GM12878 (cell line): Measurements from ENCODE around the gene FAM9C. TPM values are rescaled to one million over a fixed set of nuclear protein-coding genes. Genes with fewer than 3 reads are reported as not detected.

Experiments
- ATAC-seq: fragments of 200-7000 bp; cut with Tn5 transposase; 3 replicates; pipeline ENCODE4 v1.9.1; 2020; ENCODE audit warnings: mild to moderate bottlenecking, moderate library complexity
- BruUV-seq: library from RNA; stranded (reverse); fragments of 400-500 nt; replicated peaks from 2 replicates; lab custom pipeline; 2021; lab: Mats Ljungman, UMichigan
- CTCF ChIA-PET: fragments of 300-600 bp; sonication (Branson Sonifier 250); formaldehyde crosslinking; extraction: SDS; loops from one replicate; lab custom pipeline; 2021; ENCODE audit warnings: inconsistent platforms; lab: Yijun Ruan, JAX
- POLR2A ChIA-PET: fragments of 350-600 bp; formaldehyde crosslinking; extraction: SDS; loops from one replicate; lab custom pipeline; 2021; ENCODE audit warnings: inconsistent platforms; lab: Charles Lee
- RAD21 ChIA-PET: fragments of 300-600 bp; sonication (Branson Sonifier 250); formaldehyde crosslinking; loops from one replicate; lab custom pipeline; 2023; ENCODE audit warnings: antibody characterized with exemption; ENCODE audit not compliant: unreplicated experiment; lab: Charles Lee
- SMC1A ChIA-PET: fragments of 300-600 bp; sonication (Branson Sonifier 250); formaldehyde crosslinking; loops from one replicate; lab custom pipeline; 2023; ENCODE audit not compliant: unreplicated experiment, uncharacterized antibody; lab: Charles Lee
- DNase-seq: peaks from one replicate; pipeline ENCODE4 v3.0.0-alpha.2; 2011; ENCODE audit warnings: low read depth, low spot score
- FAIRE-seq: peaks from 3 replicates; lab custom pipeline; 2011; peaks lifted over from hg19 to GRCh38; lab: Jason Lieb, UNC
- H2AFZ ChIP-seq: 2 replicates; pipeline ENCODE4 v1.6.0; 2011; ENCODE audit warnings: low read depth, low read length, control low read depth; ENCODE audit not compliant: control insufficient read depth
- H3K27ac ChIP-seq: 2 replicates; pipeline ENCODE4 v1.5.1; 2011; ENCODE audit warnings: control low read depth; ENCODE audit not compliant: control insufficient read depth, insufficient read depth
- H3K27me3 ChIP-seq, 2 experiments: replicated peaks in 1 of 2; 2 replicates each; pipeline versions ENCODE4 v1.6.0 to v1.6.1; 2011; ENCODE audit warnings: low read length in 1 of 2; ENCODE audit not compliant: control insufficient read depth in 2 of 2, insufficient read depth in 2 of 2
- H3K36me3 ChIP-seq, 2 experiments: 2 replicates each; pipeline ENCODE4 v1.5.1; 2011; ENCODE audit warnings: low read length in 1 of 2; ENCODE audit not compliant: control insufficient read depth in 2 of 2, insufficient read depth in 2 of 2
- H3K4me1 ChIP-seq: 2 replicates; pipeline ENCODE4 v1.6.1; 2011; ENCODE audit warnings: mild to moderate bottlenecking, low read length, moderate library complexity, mixed read lengths; ENCODE audit not compliant: control insufficient read depth, insufficient read depth
- H3K4me2 ChIP-seq: 2 replicates; pipeline ENCODE4 v1.6.0; 2011; ENCODE audit warnings: control low read depth; ENCODE audit not compliant: control insufficient read depth, insufficient read depth
- H3K4me3 ChIP-seq: fragments of 200-600 bp; sonication (generic); 2 replicates; pipeline ENCODE4 v1.5.1; 2016
- H3K79me2 ChIP-seq: 2 replicates; pipeline ENCODE4 v1.6.0; 2011; ENCODE audit warnings: low read length; ENCODE audit not compliant: control insufficient read depth, insufficient read depth
- H3K9ac ChIP-seq: 2 replicates; pipeline ENCODE4 v1.8.0; 2011; ENCODE audit warnings: low read length, control low read depth, mixed read lengths; ENCODE audit not compliant: control insufficient read depth, insufficient read depth
- H3K9me3 ChIP-seq: replicated peaks from 3 replicates; pipeline ENCODE4 v1.5.1; 2011; ENCODE audit warnings: mild to moderate bottlenecking, low read length; ENCODE audit not compliant: control insufficient read depth, insufficient read depth
- H4K20me1 ChIP-seq: 2 replicates; pipeline ENCODE4 v1.6.0; 2011; ENCODE audit not compliant: control insufficient read depth, insufficient read depth
- CBX3 ChIP-seq: fragments of 200-600 bp; sonication (generic); IDR thresholded peaks from 2 replicates; pipeline ENCODE4 v1.6.1; 2016; ENCODE audit warnings: low read depth, borderline replicate concordance
- CHD4 ChIP-seq: fragments of 200-600 bp; sonication (generic); IDR thresholded peaks from 2 replicates; pipeline ENCODE4 v1.6.1; 2016; ENCODE audit warnings: mild to moderate bottlenecking
- EP300 ChIP-seq, 2 experiments: fragments of 150-350 bp in 1 of 2; IDR thresholded peaks; 2 replicates each; pipeline ENCODE4 v1.6.1; 2011 to 2012; ENCODE audit warnings: low read depth in 2 of 2, low read length in 2 of 2, borderline replicate concordance in 1 of 2, improper control_type of control experiment in 1 of 2, inconsistent platforms in 1 of 2; ENCODE audit not compliant: control insufficient read depth in 1 of 2
- FOXK2 ChIP-seq: fragments of 450-650 bp; IDR thresholded peaks from 2 replicates; pipeline ENCODE4 v1.6.1; 2017; ENCODE audit warnings: mild to moderate bottlenecking, moderate library complexity
- FOXM1 ChIP-seq: IDR thresholded peaks from 2 replicates; pipeline ENCODE4 v1.6.1; 2012; ENCODE audit warnings: low read depth, mild to moderate bottlenecking, inconsistent platforms, low read length, moderate library complexity
- HDAC6 ChIP-seq: fragments of 200-600 bp; sonication (generic); IDR thresholded peaks from one replicate; pipeline ENCODE4 v1.8.0; 2017; ENCODE audit warnings: antibody characterized with exemption; ENCODE audit not compliant: unreplicated experiment
- IKZF1 ChIP-seq: fragments of 450-650 bp; conservative IDR thresholded peaks from 2 replicates; pipeline ENCODE4 v1.6.1; 2017; ENCODE audit warnings: antibody characterized with exemption, mild to moderate bottlenecking
- IKZF2 ChIP-seq, 2 experiments: fragments of 450-650 bp; IDR thresholded peaks; 2 replicates each; pipeline ENCODE4 v1.6.1; 2017; ENCODE audit warnings: mild to moderate bottlenecking in 2 of 2, moderate library complexity in 2 of 2
- KAT2A ChIP-seq: conservative IDR thresholded peaks from 2 replicates; pipeline ENCODE4 v1.6.1; 2011; ENCODE audit warnings: low read depth, low read length; ENCODE audit not compliant: control insufficient read depth
- KDM1A ChIP-seq: fragments of 200-600 bp; sonication (generic); IDR thresholded peaks from 2 replicates; pipeline ENCODE4 v1.6.1; 2016; ENCODE audit warnings: borderline replicate concordance
- MAX ChIP-seq: IDR thresholded peaks from 2 replicates; pipeline ENCODE4 v1.6.1; 2012; ENCODE audit warnings: low read depth, low read length, improper control_type of control experiment
- NR2C2 ChIP-seq: IDR thresholded peaks from 2 replicates; pipeline ENCODE4 v1.6.1; 2011; ENCODE audit warnings: borderline replicate concordance, low read depth; ENCODE audit not compliant: control insufficient read depth, insufficient read length
- RB1 ChIP-seq: fragments of 450-650 bp; formaldehyde crosslinking; IDR thresholded peaks from 2 replicates; pipeline ENCODE4 v1.6.1; 2017; ENCODE audit warnings: mild to moderate bottlenecking, borderline replicate concordance
- RUNX3 ChIP-seq: IDR thresholded peaks from 2 replicates; pipeline ENCODE4 v1.6.1; 2012; ENCODE audit warnings: low read length, inconsistent platforms
- SRF ChIP-seq, 2 experiments: IDR thresholded peaks; 2 replicates each; pipeline ENCODE4 v1.6.1; 2011; ENCODE audit warnings: low read depth in 2 of 2, low read length in 2 of 2, mild to moderate bottlenecking in 1 of 2, moderate library complexity in 1 of 2
- ZNF217 ChIP-seq: fragments of 450-650 bp; IDR thresholded peaks from 2 replicates; pipeline ENCODE4 v1.6.1; 2017; ENCODE audit warnings: antibody characterized with exemption, mild to moderate bottlenecking
- WGBS: methylation state at CpG from one replicate; pipeline ENCODE4 v1.1.6; 2016; ENCODE audit warnings: low lambda C conversion rate; ENCODE audit not compliant: insufficient replicate concordance, insufficient coverage; ENCODE audit errors: missing lambda C conversion rate; 5-methylcytosine and 5-hydroxymethylcytosine counted together
- in situ Hi-C: fragments of 300-500 bp; cut with MboI; formaldehyde crosslinking; loops from 9 replicates; pipeline ENCODE4 v1.14.3; 2018; ENCODE audit warnings: mixed read lengths
- intact Hi-C: fragments of 100-400 bp; cut with micrococcal nuclease; formaldehyde crosslinking; loops from one replicate; pipeline ENCODE4 v1.14.2; 2022; ENCODE audit not compliant: unreplicated experiment
- polyA plus RNA-seq, 11 experiments: library from polyadenylated mRNA; depleted of rRNA in 4 of 11; unstranded in 6 of 11; stranded (reverse) in 5 of 11; fragments of >200 nt; fragmentation: Nextera tagmentation in 4 of 11; fragmentation: Illumina TruSeq in 1 of 11; extraction: Ambion mirVana in 4 of 11; extraction: Trizol in 1 of 11; gene quantifications; 1 replicate in 1 of 11; 2 replicates in 10 of 11; pipeline versions ENCODE4 v1.2.1 to v1.2.3, GENCODE V29; 2011 to 2016; ENCODE audit warnings: inconsistent platforms in 2 of 11, missing spikeins in 2 of 11, low read depth in 1 of 11
- total RNA-seq, 4 experiments: library from RNA; depleted of rRNA in 3 of 4; stranded (reverse); fragments of >200 nt in 3 of 4; fragmentation: Illumina TruSeq in 1 of 4; extraction: Trizol in 1 of 4; gene quantifications; 2 replicates each; pipeline versions ENCODE4 v1.2.1 to v1.2.3, GENCODE V29; 2013 to 2021

Gene FAM9C
- total and polyA plus RNA-seq, 10 of the 15 experiments (the other 5 are each of a cell fraction or from before 2014, with no cell fraction given), result 0.01 to 0.03 TPM; not detected in 8

GRCh38 chrX:13050151-13050550 is 5.7 kb upstream of the FAM9C start:
- DNase-seq (no peak), FAIRE-seq (no peak), ATAC-seq (no peak)
- no peak overlapping the region for H2AFZ ChIP-seq
- no peak overlapping the region for H3K4me3 ChIP-seq
- H4K20me1 ChIP-seq, result no peaks in the 10 kb centered on the region
- ChIA-PET RAD21 (interaction anchor here (0.6 to 6.4 kb wide), 9 partner anchors 11 to 438 kb away, joined by 3 to 100 read pairs (median 55); no protein-coding TSS in a partner anchor), CTCF (interaction anchor here (1.5 to 2.4 kb wide), 4 partner anchors 8 to 66 kb away, joined by 3 to 12 read pairs (median 7); no protein-coding TSS in a partner anchor), POLR2A (interaction anchor here (0.6 to 6.5 kb wide), 10 partner anchors 20 to 72 kb away, joined by 3 to 39 read pairs (median 4); no protein-coding TSS in a partner anchor), SMC1A (interaction anchor here (1.0 to 8.3 kb wide), 11 partner anchors 8 to 102 kb away, joined by 4 to 214 read pairs (median 28); no protein-coding TSS in a partner anchor)
- in situ Hi-C loops (no loop called here), intact Hi-C loops (loop anchor here (2.0 kb wide), 2 partner anchors 19 to 45 kb away; no protein-coding TSS in a partner anchor)
- 81% methylated on average over 4 of the region's 4 CpGs for WGBS
- H3K9ac ChIP-seq, result no peak overlapping the region
- peaks cover 44% of the 10 kb centered on the region for H3K4me1 ChIP-seq
- H3K79me2 ChIP-seq, result no peaks in the 10 kb centered on the region
- H3K36me3 ChIP-seq, result no peaks in the 10 kb centered on the region; a peak in 1 of 4 replicates
- H3K4me2 ChIP-seq, result no peak overlapping the region
- BruUV-seq, result no TSS peak
- H3K9me3 ChIP-seq, result peaks cover 2% of the 10 kb centered on the region; the same call in 2 of the 3 replicates
- TF ChIP-seq KAT2A (no peak), EP300 (IDR thresholded peaks at IDR 0.05; ENCODE audit: borderline replicate concordance in 1 of 2, control insufficient read depth in 1 of 2, low read depth in 2 of 2, low read length in 2 of 2) (no peak), MAX (no peak), RUNX3 (no peak), CBX3 (no peak), RB1 (no peak), ZNF217 (no peak), IKZF1 (no peak), SRF (IDR thresholded peaks at IDR 0.05; ENCODE audit: low read depth in 2 of 2, low read length in 2 of 2) (no peak), CHD4 (no peak), IKZF2 (IDR thresholded peaks at IDR 0.05) (no peak), HDAC6 (no peak), NR2C2 (no peak), FOXM1 (no peak), FOXK2 (no peak), KDM1A (no peak)
- TF ChIP-seq, all 136 proteins: peak for 0
- no peak overlapping the region for H3K27ac ChIP-seq
- H3K27me3 ChIP-seq, result no peaks in the 10 kb centered on the region
